ENCODE data around the gene UFD1. TPM values are rescaled to one million over a fixed set of nuclear protein-coding genes. Genes with fewer than 3 reads are reported as not detected.

Gene UFD1
- total RNA-seq, 1 experiment from 2014 or later, result 57.9 TPM

DNA sequence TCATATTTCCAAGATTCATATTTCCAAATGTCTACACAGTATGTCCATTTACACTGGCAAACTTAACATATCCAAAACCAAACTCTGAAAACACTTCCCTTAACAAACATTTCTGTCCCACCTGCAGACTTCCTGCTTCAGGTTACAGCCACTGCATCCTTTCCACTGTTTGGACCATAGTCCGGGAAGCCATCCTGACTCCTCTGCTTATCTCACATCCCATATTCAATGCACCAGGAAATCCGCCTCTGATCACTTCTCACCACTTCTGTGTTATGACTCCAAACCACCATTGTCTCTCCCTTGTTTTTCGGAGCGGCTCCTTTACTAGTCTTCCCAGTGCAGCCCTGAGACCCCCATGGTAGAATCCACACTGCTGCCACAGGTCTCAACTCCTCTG, 77.5 kb downstream of the UFD1 start:
- Mint-ChIP-seq H3K4me1 (no peaks in the 10 kb centered on the region), H3K4me3 (no peak overlapping the region), H3K9me3 (no peaks in the 10 kb centered on the region), H3K27ac (no peak overlapping the region), H3K36me3 (peaks cover 40% of the 10 kb centered on the region), H3K27me3 (ENCODE audit: low read depth) (no peaks in the 10 kb centered on the region)
- POLR2A ChIA-PET, result no interaction called here
- DNase-seq (ENCODE audit: low spot score) (no peak), ATAC-seq (no peak)
- CTCF ChIA-PET, result no interaction called here
- no peak for TF ChIP-seq ZNF416 (CRISPR knock-in tag; IDR thresholded peaks at IDR 0.05)
- no peak for TF ChIP-seq KAT7 (CRISPR knock-in tag; IDR thresholded peaks at IDR 0.05; ENCODE audit: borderline replicate concordance)
- no peak for TF ChIP-seq USF1 (CRISPR knock-in tag; IDR thresholded peaks at IDR 0.05)
- TF ChIP-seq, protein P1, sequence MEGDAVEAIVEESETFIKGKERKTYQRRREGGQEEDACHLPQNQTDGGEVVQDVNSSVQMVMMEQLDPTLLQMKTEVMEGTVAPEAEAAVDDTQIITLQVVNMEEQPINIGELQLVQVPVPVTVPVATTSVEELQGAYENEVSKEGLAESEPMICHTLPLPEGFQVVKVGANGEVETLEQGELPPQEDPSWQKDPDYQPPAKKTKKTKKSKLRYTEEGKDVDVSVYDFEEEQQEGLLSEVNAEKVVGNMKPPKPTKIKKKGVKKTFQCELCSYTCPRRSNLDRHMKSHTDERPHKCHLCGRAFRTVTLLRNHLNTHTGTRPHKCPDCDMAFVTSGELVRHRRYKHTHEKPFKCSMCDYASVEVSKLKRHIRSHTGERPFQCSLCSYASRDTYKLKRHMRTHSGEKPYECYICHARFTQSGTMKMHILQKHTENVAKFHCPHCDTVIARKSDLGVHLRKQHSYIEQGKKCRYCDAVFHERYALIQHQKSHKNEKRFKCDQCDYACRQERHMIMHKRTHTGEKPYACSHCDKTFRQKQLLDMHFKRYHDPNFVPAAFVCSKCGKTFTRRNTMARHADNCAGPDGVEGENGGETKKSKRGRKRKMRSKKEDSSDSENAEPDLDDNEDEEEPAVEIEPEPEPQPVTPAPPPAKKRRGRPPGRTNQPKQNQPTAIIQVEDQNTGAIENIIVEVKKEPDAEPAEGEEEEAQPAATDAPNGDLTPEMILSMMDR (IDR thresholded peaks at IDR 0.05), result no peak
- no peak for TF ChIP-seq RELA (CRISPR knock-in tag; IDR thresholded peaks at IDR 0.05; ENCODE audit: borderline replicate concordance)
- TF ChIP-seq AR (CRISPR knock-in tag; IDR thresholded peaks at IDR 0.05), result no peak
- TF ChIP-seq, protein P2, sequence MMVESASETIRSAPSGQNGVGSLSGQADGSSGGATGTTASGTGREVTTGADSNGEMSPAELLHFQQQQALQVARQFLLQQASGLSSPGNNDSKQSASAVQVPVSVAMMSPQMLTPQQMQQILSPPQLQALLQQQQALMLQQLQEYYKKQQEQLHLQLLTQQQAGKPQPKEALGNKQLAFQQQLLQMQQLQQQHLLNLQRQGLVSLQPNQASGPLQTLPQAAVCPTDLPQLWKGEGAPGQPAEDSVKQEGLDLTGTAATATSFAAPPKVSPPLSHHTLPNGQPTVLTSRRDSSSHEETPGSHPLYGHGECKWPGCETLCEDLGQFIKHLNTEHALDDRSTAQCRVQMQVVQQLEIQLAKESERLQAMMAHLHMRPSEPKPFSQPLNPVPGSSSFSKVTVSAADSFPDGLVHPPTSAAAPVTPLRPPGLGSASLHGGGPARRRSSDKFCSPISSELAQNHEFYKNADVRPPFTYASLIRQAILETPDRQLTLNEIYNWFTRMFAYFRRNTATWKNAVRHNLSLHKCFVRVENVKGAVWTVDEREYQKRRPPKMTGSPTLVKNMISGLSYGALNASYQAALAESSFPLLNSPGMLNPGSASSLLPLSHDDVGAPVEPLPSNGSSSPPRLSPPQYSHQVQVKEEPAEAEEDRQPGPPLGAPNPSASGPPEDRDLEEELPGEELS (CRISPR knock-in tag; IDR thresholded peaks at IDR 0.05), result no peak
- TF ChIP-seq NFE2L1 (CRISPR knock-in tag; IDR thresholded peaks at IDR 0.05), result no peak
- no peak for TF ChIP-seq ZNF317 (CRISPR knock-in tag; IDR thresholded peaks at IDR 0.05; ENCODE audit: borderline replicate concordance, low read depth)
- TF ChIP-seq ZNF396 (CRISPR knock-in tag; IDR thresholded peaks at IDR 0.05; ENCODE audit: borderline replicate concordance), result no peak
- no peak for TF ChIP-seq TCF7 (CRISPR knock-in tag; IDR thresholded peaks at IDR 0.05; ENCODE audit: low read depth)

GRCh38 chr22:19400881-19401280, 78.1 kb downstream of the UFD1 start:
- no peaks in the 10 kb centered on the region for H3K4me1 Mint-ChIP-seq
- H3K27ac Mint-ChIP-seq, result no peak overlapping the region
- ATAC-seq (no peak), DNase-seq (ENCODE audit: low spot score) (no peak)
- no peak overlapping the region for H3K4me3 Mint-ChIP-seq
- POLR2A ChIA-PET, result no interaction called here
- peaks cover 36% of the 10 kb centered on the region for H3K36me3 Mint-ChIP-seq
- TF ChIP-seq ZNF416 (CRISPR knock-in tag; IDR thresholded peaks at IDR 0.05), result no peak
- no peak for TF ChIP-seq EMX1 (CRISPR knock-in tag; IDR thresholded peaks at IDR 0.05)
- no peak for TF ChIP-seq RELA (CRISPR knock-in tag; IDR thresholded peaks at IDR 0.05; ENCODE audit: borderline replicate concordance)
- TF ChIP-seq MXD4 (CRISPR knock-in tag; IDR thresholded peaks at IDR 0.05; ENCODE audit: borderline replicate concordance), result no peak
- TF ChIP-seq SMAD3 (CRISPR knock-in tag; IDR thresholded peaks at IDR 0.05; ENCODE audit: borderline replicate concordance), result no peak
- TF ChIP-seq CBFB (CRISPR knock-in tag; IDR thresholded peaks at IDR 0.05; ENCODE audit: low read depth), result no peak
- no peak for TF ChIP-seq FOXP1 (CRISPR knock-in tag; IDR thresholded peaks at IDR 0.05; ENCODE audit: borderline replicate concordance)
- TF ChIP-seq, protein P3, sequence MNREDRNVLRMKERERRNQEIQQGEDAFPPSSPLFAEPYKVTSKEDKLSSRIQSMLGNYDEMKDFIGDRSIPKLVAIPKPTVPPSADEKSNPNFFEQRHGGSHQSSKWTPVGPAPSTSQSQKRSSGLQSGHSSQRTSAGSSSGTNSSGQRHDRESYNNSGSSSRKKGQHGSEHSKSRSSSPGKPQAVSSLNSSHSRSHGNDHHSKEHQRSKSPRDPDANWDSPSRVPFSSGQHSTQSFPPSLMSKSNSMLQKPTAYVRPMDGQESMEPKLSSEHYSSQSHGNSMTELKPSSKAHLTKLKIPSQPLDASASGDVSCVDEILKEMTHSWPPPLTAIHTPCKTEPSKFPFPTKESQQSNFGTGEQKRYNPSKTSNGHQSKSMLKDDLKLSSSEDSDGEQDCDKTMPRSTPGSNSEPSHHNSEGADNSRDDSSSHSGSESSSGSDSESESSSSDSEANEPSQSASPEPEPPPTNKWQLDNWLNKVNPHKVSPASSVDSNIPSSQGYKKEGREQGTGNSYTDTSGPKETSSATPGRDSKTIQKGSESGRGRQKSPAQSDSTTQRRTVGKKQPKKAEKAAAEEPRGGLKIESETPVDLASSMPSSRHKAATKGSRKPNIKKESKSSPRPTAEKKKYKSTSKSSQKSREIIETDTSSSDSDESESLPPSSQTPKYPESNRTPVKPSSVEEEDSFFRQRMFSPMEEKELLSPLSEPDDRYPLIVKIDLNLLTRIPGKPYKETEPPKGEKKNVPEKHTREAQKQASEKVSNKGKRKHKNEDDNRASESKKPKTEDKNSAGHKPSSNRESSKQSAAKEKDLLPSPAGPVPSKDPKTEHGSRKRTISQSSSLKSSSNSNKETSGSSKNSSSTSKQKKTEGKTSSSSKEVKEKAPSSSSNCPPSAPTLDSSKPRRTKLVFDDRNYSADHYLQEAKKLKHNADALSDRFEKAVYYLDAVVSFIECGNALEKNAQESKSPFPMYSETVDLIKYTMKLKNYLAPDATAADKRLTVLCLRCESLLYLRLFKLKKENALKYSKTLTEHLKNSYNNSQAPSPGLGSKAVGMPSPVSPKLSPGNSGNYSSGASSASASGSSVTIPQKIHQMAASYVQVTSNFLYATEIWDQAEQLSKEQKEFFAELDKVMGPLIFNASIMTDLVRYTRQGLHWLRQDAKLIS (CRISPR knock-in tag; IDR thresholded peaks at IDR 0.05; ENCODE audit: borderline replicate concordance), result no peak
- TF ChIP-seq NR3C1 (CRISPR knock-in tag; conservative IDR thresholded peaks at IDR 0.05; ENCODE audit: low read depth), result no peak
- CTCF ChIA-PET, result no interaction called here
- no peaks in the 10 kb centered on the region for H3K27me3 Mint-ChIP-seq (ENCODE audit: low read depth)
- H3K9me3 Mint-ChIP-seq, result no peaks in the 10 kb centered on the region
